Skeletal muscle tissue (tissue), 4 donors: ENCODE results near the gene ADIPOQ. TPM values are rescaled to one million over a fixed set of nuclear protein-coding genes. Genes with fewer than 3 reads are reported as not detected.
"Not testable (repeated sequence)": the region's sequence is repeated elsewhere in the genome, so short reads cannot be mapped to it uniquely, and the experiment has no call there.

Experiments used
- H3K27ac ChIP-seq: one replicate; pipeline ENCODE4 v1.7.0; 2013; ENCODE audit warnings: mild to moderate bottlenecking, low read depth, low read length, inconsistent platforms
- H3K27me3 ChIP-seq, 3 donors: one replicate each; pipeline ENCODE4 v1.7.0; 2013; ENCODE audit warnings: low read length in 3 of 3; ENCODE audit not compliant: control insufficient read depth in 3 of 3, insufficient read depth in 3 of 3
- H3K36me3 ChIP-seq, 3 donors: one replicate each; pipeline ENCODE4 v1.7.0; 2013; ENCODE audit warnings: low read length in 3 of 3; ENCODE audit not compliant: control insufficient read depth in 3 of 3, insufficient read depth in 3 of 3
- H3K4me1 ChIP-seq, 3 donors: one replicate each; pipeline ENCODE4 v1.7.0; 2013; ENCODE audit warnings: low read length in 3 of 3, mild to moderate bottlenecking in 3 of 3; ENCODE audit not compliant: control insufficient read depth in 3 of 3, insufficient read depth in 3 of 3
- H3K4me3 ChIP-seq, 3 donors: one replicate each; pipeline ENCODE4 v1.7.0; 2013; ENCODE audit warnings: low read length in 3 of 3
- H3K9ac ChIP-seq, 3 donors: one replicate each; pipeline ENCODE4 v1.7.0; 2013; ENCODE audit warnings: low read length in 3 of 3, mild to moderate bottlenecking in 3 of 3, moderate library complexity in 2 of 3, low read depth in 1 of 3
- H3K9me3 ChIP-seq, 3 donors: one replicate each; pipeline ENCODE4 v1.7.0; 2013; ENCODE audit warnings: low read length in 3 of 3; ENCODE audit not compliant: control insufficient read depth in 3 of 3
- total RNA-seq: library from RNA; depleted of rRNA; stranded (reverse); fragments of >200 nt; gene quantifications from one replicate; pipeline ENCODE4 v1.2.3, GENCODE V29; 2014
- donor health status: Osteomylitis.

Gene ADIPOQ
- total RNA-seq, 1 donor from 2014 or later: 16.7 TPM

- H3K9me3 ChIP-seq: no peaks in the 10 kb centered on the region
- no peak overlapping the region for H3K27ac ChIP-seq
Observed at GRCh38 chr3:186895406-186895805, 52.9 kb downstream of the ADIPOQ start.

DNA sequence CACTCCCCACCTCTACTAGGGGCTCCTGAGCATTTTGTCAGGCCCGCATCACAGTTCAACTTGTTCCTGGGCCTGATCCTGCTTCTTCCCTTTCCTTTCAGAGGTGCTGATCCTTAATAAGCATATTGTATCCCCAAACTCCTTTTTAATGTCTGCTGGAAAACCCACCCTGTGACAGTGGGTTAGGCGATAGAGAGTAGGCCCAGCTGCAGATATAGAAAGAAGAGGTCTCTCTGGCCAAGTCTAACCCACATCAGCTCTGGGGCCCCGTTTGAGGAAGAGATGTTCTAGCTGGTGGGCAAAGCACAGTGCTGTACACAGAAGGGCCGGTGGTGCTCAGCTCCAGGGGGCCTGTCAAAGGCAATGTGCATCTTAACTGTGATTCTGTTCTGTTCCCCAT, 53.5 kb downstream of the ADIPOQ start:
- Histone ChIP-seq H3K4me3 (no peak overlapping the region), H3K4me1 (peaks cover 0 to 2% (median 0%) of the 10 kb centered on the region in 3 donors), H3K9ac (no peak overlapping the region), H3K9me3 (no peaks in the 10 kb centered on the region), H3K36me3 (no peaks in the 10 kb centered on the region), H3K27ac (no peak overlapping the region), H3K27me3 (no peaks in the 10 kb centered on the region)

More at GRCh38 chr3:186895406-186895805, 52.9 kb downstream of the ADIPOQ start:
- Histone ChIP-seq H3K27me3 (no peaks in the 10 kb centered on the region), H3K36me3 (no peaks in the 10 kb centered on the region), H3K4me3 (no peak overlapping the region), H3K9ac (no peak overlapping the region), H3K4me1 (peaks cover 0 to 2% (median 0%) of the 10 kb centered on the region in 3 donors)

- Histone ChIP-seq H3K4me3 (no peak overlapping the region), H3K27ac (no peak overlapping the region), H3K27me3 (no peaks in the 10 kb centered on the region), H3K9ac (no peak overlapping the region), H3K36me3 (no peaks in the 10 kb centered on the region), H3K4me1 (peaks cover 0 to 2% (median 0%) of the 10 kb centered on the region in 3 donors), H3K9me3 (no peaks in the 10 kb centered on the region)
Observed at GRCh38 chr3:186896875-186897274, 54.4 kb downstream of the ADIPOQ start.

GRCh38 chr3:186901135-186901734, 58.7 kb downstream of the ADIPOQ start:
- H3K9me3 ChIP-seq: no peaks in the 10 kb centered on the region
- H3K36me3 ChIP-seq: no peaks in the 10 kb centered on the region

GRCh38 chr3:186902154-186902553, 59.6 kb downstream of the ADIPOQ start:
- H3K9ac ChIP-seq: no peak overlapping the region
- H3K4me3 ChIP-seq: no peak overlapping the region
- no peaks in the 10 kb centered on the region for H3K36me3 ChIP-seq
- H3K27ac ChIP-seq: no peak overlapping the region
- H3K9me3 ChIP-seq: no peaks in the 10 kb centered on the region
- no peaks in the 10 kb centered on the region for H3K4me1 ChIP-seq
- H3K27me3 ChIP-seq: no peaks in the 10 kb centered on the region

More at GRCh38 chr3:186901135-186901734, 58.7 kb downstream of the ADIPOQ start:
- no peaks in the 10 kb centered on the region for H3K27me3 ChIP-seq
- no peak overlapping the region for H3K4me3 ChIP-seq
- no peak overlapping the region for H3K9ac ChIP-seq
- no peak overlapping the region for H3K27ac ChIP-seq
- H3K4me1 ChIP-seq: peaks cover 0 to 2% (median 0%) of the 10 kb centered on the region in 3 donors

- no peak overlapping the region for H3K4me3 ChIP-seq
- no peaks in the 10 kb centered on the region for H3K36me3 ChIP-seq
- no peak overlapping the region for H3K9ac ChIP-seq
- H3K9me3 ChIP-seq: no peaks in the 10 kb centered on the region
- no peaks in the 10 kb centered on the region for H3K4me1 ChIP-seq
- H3K27ac ChIP-seq: no peak overlapping the region
- no peaks in the 10 kb centered on the region for H3K27me3 ChIP-seq
Observed at GRCh38 chr3:186902713-186903112, 60.2 kb downstream of the ADIPOQ start.

DNA sequence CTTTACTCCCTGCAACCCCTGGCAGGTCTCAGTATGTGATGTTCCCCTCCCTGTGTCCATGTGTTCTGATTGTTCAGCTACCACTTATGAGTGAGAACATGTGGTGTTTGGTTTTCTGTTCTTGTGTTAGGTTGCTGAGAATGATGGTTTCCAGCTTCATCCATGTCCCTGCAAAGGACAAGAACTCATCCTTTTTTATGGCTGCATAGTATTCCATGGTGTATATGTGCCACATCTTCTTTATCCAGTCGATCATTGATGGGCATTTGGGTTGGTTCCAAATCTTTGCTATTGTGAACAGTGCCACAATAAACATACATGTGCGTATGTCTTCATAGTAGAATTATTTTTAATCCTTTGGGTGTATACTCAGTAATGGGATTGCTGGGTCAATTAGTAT, 61.2 kb downstream of the ADIPOQ start:
- not testable (repeated sequence) for H3K27ac ChIP-seq, H3K4me3 ChIP-seq, H3K36me3 ChIP-seq, H3K27me3 ChIP-seq, H3K9me3 ChIP-seq, H3K4me1 ChIP-seq, H3K9ac ChIP-seq

DNA sequence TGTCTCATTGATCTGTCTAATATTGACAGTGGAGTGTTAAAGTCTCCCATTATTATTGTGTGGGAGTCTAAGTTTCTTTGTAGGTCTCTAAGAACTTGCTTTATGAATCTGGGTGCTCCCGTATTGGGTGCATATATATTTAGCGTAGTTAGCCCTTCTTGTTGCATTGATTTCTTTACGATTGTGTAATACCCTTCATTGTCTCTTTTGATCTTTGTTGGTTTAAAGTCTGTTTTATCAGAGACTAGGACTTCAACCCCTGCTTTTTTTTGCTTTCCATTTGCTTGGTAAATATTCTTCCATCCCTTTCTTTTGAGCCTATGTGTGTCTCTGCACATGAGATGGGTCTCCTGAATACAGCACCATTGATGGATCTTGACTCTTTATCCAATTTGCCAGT, 64.6 kb downstream of the ADIPOQ start:
- not testable (repeated sequence) for H3K9me3 ChIP-seq, H3K4me1 ChIP-seq, H3K36me3 ChIP-seq, H3K4me3 ChIP-seq, H3K27ac ChIP-seq, H3K27me3 ChIP-seq, H3K9ac ChIP-seq

Other genes with a start within 250 kb of the ADIPOQ start
- gene AHSG, start 229.7 kb upstream of the ADIPOQ start, total RNA-seq: 0.52 TPM
- gene FETUB, start 202.3 kb upstream of the ADIPOQ start, total RNA-seq: not detected
- gene HRG, start 176.7 kb upstream of the ADIPOQ start, total RNA-seq: not detected
- gene KNG1, start 125.4 kb upstream of the ADIPOQ start, total RNA-seq: 0.52 TPM
- gene EIF4A2, start 59.1 kb upstream of the ADIPOQ start, total RNA-seq: 795 TPM
- gene RFC4, start 36.2 kb upstream of the ADIPOQ start, total RNA-seq: 23.5 TPM
- 16.7 TPM for gene ST6GAL1, start 87.8 kb downstream of the ADIPOQ start, total RNA-seq